H9 (cell line): Measurements from ENCODE around the gene CCL7. TPM values are rescaled to one million over a fixed set of nuclear protein-coding genes. Genes with fewer than 3 reads are reported as not detected.

Experiments used
- DNase-seq: peaks from one replicate; pipeline ENCODE4 v3.0.0-alpha.2; 2017
- H2AFZ ChIP-seq: one replicate; pipeline ENCODE4 v1.6.1; 2013; ENCODE audit warnings: mild to moderate bottlenecking, low read length, control low read depth, moderate library complexity
- H2AK5ac ChIP-seq: 2 replicates; pipeline ENCODE4 v1.6.1; 2013; ENCODE audit warnings: low read length, control low read depth, mixed read lengths; ENCODE audit not compliant: insufficient read length
- H2BK120ac ChIP-seq: one replicate; pipeline ENCODE4 v1.6.1; 2013; ENCODE audit warnings: low read depth, mild to moderate bottlenecking, low read length, control low read depth, inconsistent platforms; ENCODE audit not compliant: poor library complexity, severe bottlenecking
- H2BK12ac ChIP-seq: 2 replicates; pipeline ENCODE4 v1.6.1; 2013; ENCODE audit warnings: low read length, control low read depth, mixed read lengths, low read depth; ENCODE audit not compliant: insufficient read length
- H2BK15ac ChIP-seq: 2 replicates; pipeline ENCODE4 v1.6.1; 2013; ENCODE audit warnings: low read depth, low read length, control low read depth
- H2BK20ac ChIP-seq: one replicate; pipeline ENCODE4 v1.6.1; 2013; ENCODE audit warnings: low read depth, mild to moderate bottlenecking, low read length, control low read depth, inconsistent platforms; ENCODE audit not compliant: poor library complexity, severe bottlenecking
- H2BK5ac ChIP-seq: 2 replicates; pipeline ENCODE4 v1.6.1; 2013; ENCODE audit warnings: low read length, control low read depth, mixed read lengths; ENCODE audit not compliant: insufficient read length
- H3K14ac ChIP-seq: 2 replicates; pipeline ENCODE4 v1.6.1; 2013; ENCODE audit warnings: low read length, control low read depth; ENCODE audit not compliant: insufficient read depth
- H3K18ac ChIP-seq: 2 replicates; pipeline ENCODE4 v1.6.1; 2013; ENCODE audit warnings: low read depth, mild to moderate bottlenecking, mixed read lengths, low read length, control low read depth; ENCODE audit not compliant: insufficient read length
- H3K23ac ChIP-seq: 2 replicates; pipeline ENCODE4 v1.6.1; 2013; ENCODE audit warnings: low read length, control low read depth, mixed read lengths, low read depth; ENCODE audit not compliant: insufficient read length
- H3K23me2 ChIP-seq: 2 replicates; pipeline ENCODE4 v1.6.1; 2013; ENCODE audit warnings: low read depth, mild to moderate bottlenecking, mixed read lengths, low read length, control low read depth; ENCODE audit not compliant: insufficient read length, poor library complexity, severe bottlenecking
- H3K27ac ChIP-seq: 2 replicates; pipeline ENCODE4 v1.5.1; 2013; ENCODE audit warnings: low read length, control low read depth, mixed read lengths, low read depth; ENCODE audit not compliant: insufficient read length
- H3K27me3 ChIP-seq: 2 replicates; pipeline ENCODE4 v1.6.1; 2013; ENCODE audit warnings: low read length, control low read depth, inconsistent platforms; ENCODE audit not compliant: insufficient read depth
- H3K4ac ChIP-seq: 2 replicates; pipeline ENCODE4 v1.6.1; 2013; ENCODE audit warnings: low read depth, mild to moderate bottlenecking, control low read depth, inconsistent platforms, low read length, moderate library complexity
- H3K4me1 ChIP-seq: 2 replicates; pipeline ENCODE4 v1.6.1; 2013; ENCODE audit warnings: low read length, control low read depth, inconsistent platforms; ENCODE audit not compliant: insufficient read depth
- H3K4me2 ChIP-seq: 2 replicates; pipeline ENCODE4 v1.6.1; 2013; ENCODE audit warnings: low read length, control low read depth, mixed read lengths; ENCODE audit not compliant: insufficient read length, insufficient read depth
- H3K56ac ChIP-seq: 2 replicates; pipeline ENCODE4 v1.6.1; 2013; ENCODE audit warnings: low read depth, mild to moderate bottlenecking, mixed read lengths, low read length, control low read depth; ENCODE audit not compliant: insufficient read length
- H3K79me1 ChIP-seq: 2 replicates; pipeline ENCODE4 v1.6.1; 2013; ENCODE audit warnings: low read depth, mild to moderate bottlenecking, moderate library complexity, low read length, control low read depth, inconsistent platforms; ENCODE audit not compliant: insufficient read depth, poor library complexity, severe bottlenecking
- H3K79me2 ChIP-seq: 2 replicates; pipeline ENCODE4 v1.6.1; 2013; ENCODE audit warnings: low read length, control low read depth, inconsistent platforms; ENCODE audit not compliant: insufficient read depth
- H3K9ac ChIP-seq: 2 replicates; pipeline ENCODE4 v1.6.1; 2013; ENCODE audit warnings: low read length, control low read depth, mixed read lengths; ENCODE audit not compliant: insufficient read length; ENCODE audit errors: extremely low read depth
- H3K9me3 ChIP-seq: one replicate; pipeline ENCODE4 v1.6.1; 2013; ENCODE audit warnings: low read depth, low read length, inconsistent platforms; ENCODE audit not compliant: control insufficient read depth
- H3T11ph ChIP-seq: one replicate; pipeline ENCODE4 v1.6.1; 2013; ENCODE audit warnings: mild to moderate bottlenecking, low read length, control low read depth, inconsistent platforms
- H4K20me1 ChIP-seq: one replicate; pipeline ENCODE4 v1.6.1; 2013; ENCODE audit not compliant: control insufficient read depth, insufficient read length, insufficient read depth
- H4K5ac ChIP-seq: 2 replicates; pipeline ENCODE4 v1.6.1; 2013; ENCODE audit warnings: low read depth, mild to moderate bottlenecking, mixed read lengths, low read length, control low read depth; ENCODE audit not compliant: insufficient read length
- H4K8ac ChIP-seq: replicated peaks from 2 replicates; pipeline ENCODE4 v1.6.1; 2013; ENCODE audit warnings: low read length, control low read depth, mixed read lengths, low read depth; ENCODE audit not compliant: insufficient read length
- H4K91ac ChIP-seq: 2 replicates; pipeline ENCODE4 v1.6.1; 2013; ENCODE audit warnings: low read depth, mild to moderate bottlenecking, moderate library complexity, mixed read lengths, low read length, control low read depth; ENCODE audit not compliant: insufficient read length
- H3K27ac Mint-ChIP-seq, 3 experiments: 2 replicates in 2 of 3; 3 replicates in 1 of 3; pipeline ENCODE4 v1.8.0; 2020 to 2021; ENCODE audit warnings: mixed read lengths in 3 of 3, mild to moderate bottlenecking in 1 of 3, moderate library complexity in 1 of 3
- H3K27me3 Mint-ChIP-seq: 2 replicates; pipeline ENCODE4 v1.8.0; 2021; ENCODE audit warnings: low read depth, mild to moderate bottlenecking, moderate library complexity, mixed read lengths
- H3K36me3 Mint-ChIP-seq, 3 experiments: 2 replicates in 2 of 3; 3 replicates in 1 of 3; pipeline ENCODE4 v1.8.0; 2020 to 2021; ENCODE audit warnings: low read depth in 3 of 3, mixed read lengths in 3 of 3; ENCODE audit not compliant: insufficient read depth in 1 of 3
- H3K4me1 Mint-ChIP-seq, 2 experiments: 2 replicates each; pipeline ENCODE4 v1.8.0; 2020; ENCODE audit warnings: mixed read lengths in 2 of 2
- H3K4me3 Mint-ChIP-seq, 2 experiments: 2 replicates in 1 of 2; 3 replicates in 1 of 2; pipeline ENCODE4 v1.8.0; 2020 to 2021; ENCODE audit warnings: mild to moderate bottlenecking in 2 of 2, mixed read lengths in 2 of 2, moderate library complexity in 1 of 2
- H3K9me3 Mint-ChIP-seq, 2 experiments: 2 replicates in 1 of 2; 3 replicates in 1 of 2; pipeline ENCODE4 v1.8.0; 2020; ENCODE audit warnings: mild to moderate bottlenecking in 2 of 2, mixed read lengths in 2 of 2, moderate library complexity in 1 of 2
- CTCF ChIP-seq: fragments of 200-600 bp; sonication (generic); conservative IDR thresholded peaks from 3 replicates; pipeline ENCODE4 v1.8.0; 2021; ENCODE audit warnings: antibody characterized with exemption, mild to moderate bottlenecking
- WGBS: extraction: QIAGEN DNeasy Blood & Tissue Kit; methylation state at CpG from one replicate; pipeline ENCODE4 v1.1.7; 2013; ENCODE audit warnings: missing lambda C conversion rate, low lambda C conversion rate, mixed read lengths; ENCODE audit not compliant: insufficient read length; ENCODE audit errors: extremely low coverage; 5-methylcytosine and 5-hydroxymethylcytosine counted together
- total RNA-seq: library from RNA; stranded (reverse); gene quantifications from 2 replicates; pipeline ENCODE4 v1.2.1, GENCODE V29; 2021

Gene CCL7
- total RNA-seq, 1 experiment from 2014 or later = not detected

GRCh38 chr17:34249478-34249877, 20.5 kb upstream of the CCL7 start:
- Mint-ChIP-seq H3K9me3 (no peaks in the 10 kb centered on the region), H3K27me3 (peaks cover 14% of the 10 kb centered on the region), H3K4me1 (peaks cover 33 to 35% of the 10 kb centered on the region in 2 experiments), H3K27ac (no peak overlapping the region), H3K36me3 (no peaks in the 10 kb centered on the region; a peak in 1 of 7 replicates), H3K4me3 (no peak overlapping the region)
- no peak overlapping the region for H2AFZ ChIP-seq
- H3K79me1 ChIP-seq = no peaks in the 10 kb centered on the region
- no peaks in the 10 kb centered on the region for H4K20me1 ChIP-seq
- no peak overlapping the region for H4K8ac ChIP-seq
- peaks cover 4% of the 10 kb centered on the region; the same call in 1 of the 2 replicates for H3K4me1 ChIP-seq
- no peak overlapping the region for H3K9ac ChIP-seq
- no peak overlapping the region for H3K4ac ChIP-seq
- no peak overlapping the region for H3K14ac ChIP-seq
- no peak overlapping the region for H3T11ph ChIP-seq
- H3K23me2 ChIP-seq = no peaks in the 10 kb centered on the region
- H3K18ac ChIP-seq = no peak overlapping the region
- H2BK5ac ChIP-seq = no peak overlapping the region
- H3K27ac ChIP-seq = no peak overlapping the region
- no peak overlapping the region for H2AK5ac ChIP-seq
- no peak overlapping the region for H4K5ac ChIP-seq
- no peak overlapping the region for H4K91ac ChIP-seq
- H3K79me2 ChIP-seq = no peaks in the 10 kb centered on the region
- H2BK120ac ChIP-seq = no peak overlapping the region
- H3K9me3 ChIP-seq = no peaks in the 10 kb centered on the region
- no peak overlapping the region for H3K23ac ChIP-seq
- H3K27me3 ChIP-seq = no peaks in the 10 kb centered on the region; the same call in 1 of the 2 replicates
- WGBS = no CpG with 5 or more reads among the region's 1 CpG
- no peak overlapping the region for H3K56ac ChIP-seq
- no peak for TF ChIP-seq CTCF
- no peak overlapping the region for H3K4me2 ChIP-seq
- no peak for DNase-seq
- no peak overlapping the region for H2BK15ac ChIP-seq
- no peak overlapping the region for H2BK12ac ChIP-seq
- H2BK20ac ChIP-seq = no peak overlapping the region
